Parathyroid adenoma (tissue), 2 donors: ENCODE measurements around the gene PPP1R3G.

Source experiments
- H2AFZ ChIP-seq: fragments of 300-600 bp; sonication (generic); one replicate; pipeline ENCODE4 v1.7.0; 2017; ENCODE audit warnings: antibody characterized with exemption, mild to moderate bottlenecking
- H3K27ac ChIP-seq: fragments of 300-600 bp; sonication (generic); one replicate; pipeline ENCODE4 v1.7.0; 2017
- H3K27me3 ChIP-seq: fragments of 300-600 bp; sonication (generic); one replicate; pipeline ENCODE4 v1.7.0; 2017; ENCODE audit warnings: low read length; ENCODE audit not compliant: control insufficient read depth, insufficient read depth
- H3K36me3 ChIP-seq: fragments of 300-600 bp; sonication (generic); one replicate; pipeline ENCODE4 v1.7.0; 2017; ENCODE audit warnings: low read length; ENCODE audit not compliant: control insufficient read depth, insufficient read depth
- H3K4me1 ChIP-seq: fragments of 300-600 bp; sonication (generic); one replicate; pipeline ENCODE4 v1.7.0; 2017; ENCODE audit warnings: control low read depth
- H3K4me2 ChIP-seq: fragments of 300-600 bp; sonication (generic); one replicate; pipeline ENCODE4 v1.7.0; 2017; ENCODE audit warnings: low read length
- H3K4me3 ChIP-seq: fragments of 300-600 bp; sonication (generic); one replicate; pipeline ENCODE4 v1.7.0; 2017; ENCODE audit warnings: low read depth, low read length
- H3K79me2 ChIP-seq: fragments of 300-600 bp; sonication (generic); one replicate; pipeline ENCODE4 v1.7.0; 2017; ENCODE audit warnings: control low read depth
- H3K9ac ChIP-seq: fragments of 300-600 bp; sonication (generic); one replicate; pipeline ENCODE4 v1.7.0; 2017; ENCODE audit warnings: mild to moderate bottlenecking
- H3K9me3 ChIP-seq: fragments of 300-600 bp; sonication (generic); one replicate; pipeline ENCODE4 v1.7.0; 2017; ENCODE audit warnings: low read length; ENCODE audit not compliant: control insufficient read depth
- CTCF ChIP-seq: fragments of 300-600 bp; sonication (generic); IDR thresholded peaks from one replicate; pipeline ENCODE4 v1.7.0; 2017; ENCODE audit warnings: antibody characterized with exemption, mild to moderate bottlenecking
- donor health status: primary hyperparathyroidism.

Gene PPP1R3G

GRCh38 chr6:5107341-5107740 is 22.2 kb downstream of the PPP1R3G start:
- Histone ChIP-seq H3K9me3 (no peaks in the 10 kb centered on the region), H3K4me1 (no peaks in the 10 kb centered on the region), H3K27me3 (no peaks in the 10 kb centered on the region), H3K36me3 (no peaks in the 10 kb centered on the region), H2AFZ (no peak overlapping the region), H3K27ac (no peak overlapping the region), H3K9ac (no peak overlapping the region), H3K4me2 (no peak overlapping the region), H3K79me2 (no peaks in the 10 kb centered on the region), H3K4me3 (no peak overlapping the region)
- no peak for TF ChIP-seq CTCF

GRCh38 chr6:5108068-5108467 is 22.9 kb downstream of the PPP1R3G start:
- Histone ChIP-seq H3K4me2 (no peak overlapping the region), H3K27ac (no peak overlapping the region), H3K4me3 (no peak overlapping the region), H3K4me1 (no peaks in the 10 kb centered on the region), H3K9me3 (no peaks in the 10 kb centered on the region), H3K36me3 (no peaks in the 10 kb centered on the region), H2AFZ (no peak overlapping the region), H3K27me3 (no peaks in the 10 kb centered on the region), H3K9ac (no peak overlapping the region), H3K79me2 (no peaks in the 10 kb centered on the region)
- TF ChIP-seq CTCF = no peak

- Histone ChIP-seq H3K4me2 (no peak overlapping the region), H3K4me1 (no peaks in the 10 kb centered on the region), H3K9ac (no peak overlapping the region), H3K4me3 (no peak overlapping the region), H3K27me3 (no peaks in the 10 kb centered on the region), H3K36me3 (no peaks in the 10 kb centered on the region), H3K9me3 (no peaks in the 10 kb centered on the region), H3K79me2 (no peaks in the 10 kb centered on the region), H3K27ac (no peak overlapping the region), H2AFZ (no peak overlapping the region)
- no peak for TF ChIP-seq CTCF
These were observed 23.5 kb downstream of the PPP1R3G start for GRCh38 chr6:5108536-5109150.

GRCh38 chr6:5109436-5109835 is 24.3 kb downstream of the PPP1R3G start:
- Histone ChIP-seq H3K27ac (no peak overlapping the region), H3K36me3 (no peaks in the 10 kb centered on the region), H3K9me3 (no peaks in the 10 kb centered on the region), H3K4me1 (no peaks in the 10 kb centered on the region), H3K27me3 (no peaks in the 10 kb centered on the region), H3K9ac (no peak overlapping the region), H3K4me2 (no peak overlapping the region), H2AFZ (no peak overlapping the region), H3K79me2 (no peaks in the 10 kb centered on the region), H3K4me3 (no peak overlapping the region)
- no peak for TF ChIP-seq CTCF

GRCh38 chr6:5110246-5110645 is 25.1 kb downstream of the PPP1R3G start:
- Histone ChIP-seq H3K36me3 (no peaks in the 10 kb centered on the region), H2AFZ (no peak overlapping the region), H3K79me2 (no peaks in the 10 kb centered on the region), H3K27ac (no peak overlapping the region), H3K4me3 (no peak overlapping the region), H3K4me1 (no peaks in the 10 kb centered on the region), H3K9ac (no peak overlapping the region), H3K9me3 (no peaks in the 10 kb centered on the region), H3K27me3 (no peaks in the 10 kb centered on the region), H3K4me2 (no peak overlapping the region)
- no peak for TF ChIP-seq CTCF
